WTC11 (cell line): ENCODE results near the gene CYSLTR1. TPM values are rescaled to one million over a fixed set of nuclear protein-coding genes. Genes with fewer than 3 reads are reported as not detected.

Source experiments
- total RNA-seq: library from RNA; stranded (reverse); gene quantifications from 3 replicates; pipeline ENCODE4 v1.2.3, GENCODE V29; 2021

CYSLTR1 gene
- total RNA-seq, 1 experiment from 2014 or later, result 0.07 TPM

Other genes with a start within 250 kb of the CYSLTR1 start
- 607 to 956 TPM (median 949 TPM) in 3 replicates for gene PGK1, start 223.4 kb downstream of the CYSLTR1 start, total RNA-seq
- gene TAF9B, start 188.0 kb downstream of the CYSLTR1 start, total RNA-seq, result 16.7 to 20.2 TPM (median 17.3 TPM) in 3 replicates